Vagina (tissue), 2 donors: ENCODE data around the gene NT5C2.

Source experiments
- POLR2A ChIP-seq, 2 donors: fragments of 450-650 bp; IDR thresholded peaks; one replicate each; pipeline ENCODE4 v1.6.1; 2017; ENCODE audit warnings: antibody characterized with exemption in 2 of 2, mild to moderate bottlenecking in 2 of 2, moderate library complexity in 2 of 2
- POLR2AphosphoS5 ChIP-seq, 2 donors: sonication (generic); formaldehyde crosslinking; IDR thresholded peaks; one replicate each; pipeline ENCODE4 v1.9.0; 2017; ENCODE audit warnings: antibody characterized with exemption in 2 of 2, mild to moderate bottlenecking in 2 of 2, low read depth in 1 of 2; ENCODE audit not compliant: insufficient read depth in 1 of 2
- TF ChIP-seq, protein P1 (sequence below), 3 experiments: fragments of 450-650 bp in 2 of 3; fragments of 200-600 bp in 1 of 3; sonication (generic) in 1 of 3; IDR thresholded peaks; one replicate each; pipeline ENCODE4 v1.5.1; 2017 to 2019; ENCODE audit warnings: antibody characterized with exemption in 3 of 3, mild to moderate bottlenecking in 2 of 3, moderate library complexity in 2 of 3

DNA sequence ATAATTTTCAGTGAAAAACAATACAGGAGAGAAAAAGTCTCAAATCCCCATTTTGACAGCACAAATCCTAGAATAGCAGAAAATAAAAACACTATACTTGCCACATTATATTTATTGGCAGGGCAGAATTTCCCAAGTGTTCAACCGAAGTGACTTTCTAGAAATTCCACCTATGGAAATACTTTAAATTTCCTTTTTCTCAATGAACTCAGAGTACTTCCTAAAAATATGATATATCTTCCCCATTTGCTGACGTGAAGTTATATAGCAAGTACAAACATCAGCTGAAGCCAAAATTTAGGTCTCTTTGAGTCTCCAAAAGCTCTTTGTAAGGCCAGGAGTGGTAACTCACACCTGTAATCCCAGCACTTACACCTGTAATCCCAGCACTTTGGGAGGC, 83.3 kb downstream of the NT5C2 start:
- TF ChIP-seq POLR2A (IDR thresholded peaks at IDR 0.05) (no peak), POLR2AphosphoS5 (IDR thresholded peaks at IDR 0.05; ENCODE audit: insufficient read depth in 1 of 2, low read depth in 1 of 2) (no peak)
- TF ChIP-seq, protein P1, sequence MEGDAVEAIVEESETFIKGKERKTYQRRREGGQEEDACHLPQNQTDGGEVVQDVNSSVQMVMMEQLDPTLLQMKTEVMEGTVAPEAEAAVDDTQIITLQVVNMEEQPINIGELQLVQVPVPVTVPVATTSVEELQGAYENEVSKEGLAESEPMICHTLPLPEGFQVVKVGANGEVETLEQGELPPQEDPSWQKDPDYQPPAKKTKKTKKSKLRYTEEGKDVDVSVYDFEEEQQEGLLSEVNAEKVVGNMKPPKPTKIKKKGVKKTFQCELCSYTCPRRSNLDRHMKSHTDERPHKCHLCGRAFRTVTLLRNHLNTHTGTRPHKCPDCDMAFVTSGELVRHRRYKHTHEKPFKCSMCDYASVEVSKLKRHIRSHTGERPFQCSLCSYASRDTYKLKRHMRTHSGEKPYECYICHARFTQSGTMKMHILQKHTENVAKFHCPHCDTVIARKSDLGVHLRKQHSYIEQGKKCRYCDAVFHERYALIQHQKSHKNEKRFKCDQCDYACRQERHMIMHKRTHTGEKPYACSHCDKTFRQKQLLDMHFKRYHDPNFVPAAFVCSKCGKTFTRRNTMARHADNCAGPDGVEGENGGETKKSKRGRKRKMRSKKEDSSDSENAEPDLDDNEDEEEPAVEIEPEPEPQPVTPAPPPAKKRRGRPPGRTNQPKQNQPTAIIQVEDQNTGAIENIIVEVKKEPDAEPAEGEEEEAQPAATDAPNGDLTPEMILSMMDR (IDR thresholded peaks at IDR 0.05) = no peak
